BLaER1 treated with 17β-estradiol and CSF1 and Interleukin-3, amounts not matched to agents 10 nM and 100 nM (cell line): ENCODE measurements around the gene TTC23L.

Source experiments
- H3K27ac ChIP-seq, 11 experiments: shearing (Covaris generic); formaldehyde crosslinking; 2 replicates each; pipeline ENCODE4 v1.8.1; 2022
- H3K27me3 ChIP-seq, 11 experiments: shearing (Covaris generic); formaldehyde crosslinking; 2 replicates each; pipeline ENCODE4 v1.8.1; 2022
- H3K36me3 ChIP-seq, 11 experiments: shearing (Covaris generic); formaldehyde crosslinking; 2 replicates each; pipeline ENCODE4 v1.8.1; 2022
- H3K4me1 ChIP-seq, 10 experiments: shearing (Covaris generic); formaldehyde crosslinking; 2 replicates each; pipeline ENCODE4 v1.8.1; 2022
- H3K4me2 ChIP-seq, 11 experiments: shearing (Covaris generic); formaldehyde crosslinking; 2 replicates each; pipeline ENCODE4 v1.8.1; 2022
- H3K4me3 ChIP-seq, 10 experiments: shearing (Covaris generic); formaldehyde crosslinking; 2 replicates each; pipeline ENCODE4 v1.8.1; 2022
- H3K9ac ChIP-seq, 11 experiments: shearing (Covaris generic); formaldehyde crosslinking; 2 replicates each; pipeline ENCODE4 v1.8.1; 2022
- H3K9me3 ChIP-seq, 11 experiments: shearing (Covaris generic); formaldehyde crosslinking; replicated peaks in 1 of 11; 2 replicates each; pipeline ENCODE4 v1.8.1; 2022
- H4K20me1 ChIP-seq, 11 experiments: shearing (Covaris generic); formaldehyde crosslinking; 2 replicates each; pipeline ENCODE4 v1.8.1; 2022
- Cebpa-rat ChIP-seq, 11 experiments: shearing (Covaris generic); IDR thresholded peaks; 2 replicates each; pipeline ENCODE4 v1.8.1; 2022

TTC23L gene

DNA sequence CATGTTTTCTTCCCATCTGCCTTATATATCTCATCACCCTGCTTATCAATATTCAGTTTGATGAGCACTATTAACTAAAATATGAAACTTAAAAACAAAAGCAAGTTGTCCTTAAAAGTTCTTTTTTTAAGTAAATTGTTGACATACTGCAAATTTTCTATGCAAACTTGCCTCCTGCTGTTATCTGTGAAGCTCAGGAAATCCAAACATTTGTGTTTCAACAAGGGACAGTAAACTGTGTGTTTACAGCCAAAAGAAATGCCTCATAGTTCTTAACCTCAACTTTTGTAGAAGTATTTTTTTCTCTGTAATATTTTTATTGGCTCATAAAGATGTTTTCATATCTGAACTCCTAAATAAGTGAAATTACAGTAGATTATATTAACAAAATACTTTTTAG is 7.7 kb upstream of the TTC23L start:
- no peak overlapping the region for H3K27ac ChIP-seq
- peaks cover 36 to 72% (median 59%) of the 10 kb centered on the region in 11 experiments for H3K36me3 ChIP-seq
- TF ChIP-seq Cebpa-rat (IDR thresholded peaks at IDR 0.05) = no peak
- no peak overlapping the region for H3K4me2 ChIP-seq
- no peaks in the 10 kb centered on the region for H3K27me3 ChIP-seq
- H3K4me3 ChIP-seq = no peak overlapping the region
- H3K9me3 ChIP-seq = no peaks in the 10 kb centered on the region
- H3K9ac ChIP-seq = no peak overlapping the region
- no peaks in the 10 kb centered on the region for H4K20me1 ChIP-seq
- no peaks in the 10 kb centered on the region for H3K4me1 ChIP-seq

- no peak overlapping the region for H3K4me2 ChIP-seq
- peaks cover 24 to 60% (median 46%) of the 10 kb centered on the region in 11 experiments for H3K36me3 ChIP-seq
- no peaks in the 10 kb centered on the region for H3K9me3 ChIP-seq
- no peaks in the 10 kb centered on the region for H3K4me1 ChIP-seq
- H3K4me3 ChIP-seq = no peak overlapping the region
- TF ChIP-seq Cebpa-rat (IDR thresholded peaks at IDR 0.05) = no peak
- no peak overlapping the region for H3K9ac ChIP-seq
- no peaks in the 10 kb centered on the region for H4K20me1 ChIP-seq
- H3K27me3 ChIP-seq = no peaks in the 10 kb centered on the region
- no peak overlapping the region for H3K27ac ChIP-seq
These were observed 6.4 kb upstream of the TTC23L start for GRCh38 chr5:34832568-34832967.

GRCh38 chr5:34833090-34833489 is 5.9 kb upstream of the TTC23L start:
- Histone ChIP-seq H3K36me3 (peaks cover 20 to 54% (median 41%) of the 10 kb centered on the region in 11 experiments), H3K4me3 (no peak overlapping the region), H3K4me2 (no peak overlapping the region), H3K9me3 (no peaks in the 10 kb centered on the region), H3K9ac (no peak overlapping the region), H3K27ac (no peak overlapping the region), H3K4me1 (no peaks in the 10 kb centered on the region), H4K20me1 (no peaks in the 10 kb centered on the region), H3K27me3 (no peaks in the 10 kb centered on the region)
- no peak for TF ChIP-seq Cebpa-rat (IDR thresholded peaks at IDR 0.05)

GRCh38 chr5:34833976-34834793 is 4.8 kb upstream of the TTC23L start:
- no peak overlapping the region for H3K27ac ChIP-seq
- H3K9ac ChIP-seq = no peak overlapping the region
- no peaks in the 10 kb centered on the region for H3K27me3 ChIP-seq
- peaks cover 0 to 6% (median 2%) of the 10 kb centered on the region in 10 experiments; a peak in 8 of 20 replicates for H3K4me1 ChIP-seq
- no peak overlapping the region for H3K4me3 ChIP-seq
- H4K20me1 ChIP-seq = no peaks in the 10 kb centered on the region
- no peak overlapping the region for H3K4me2 ChIP-seq
- H3K9me3 ChIP-seq = no peaks in the 10 kb centered on the region
- no peak for TF ChIP-seq Cebpa-rat (IDR thresholded peaks at IDR 0.05)
- peaks cover 14 to 44% (median 33%) of the 10 kb centered on the region in 11 experiments for H3K36me3 ChIP-seq

- peaks cover 12 to 39% (median 27%) of the 10 kb centered on the region in 11 experiments for H3K36me3 ChIP-seq
- no peak for TF ChIP-seq Cebpa-rat (IDR thresholded peaks at IDR 0.05)
- H4K20me1 ChIP-seq = no peaks in the 10 kb centered on the region
- no peaks in the 10 kb centered on the region for H3K9me3 ChIP-seq
- H3K27me3 ChIP-seq = no peaks in the 10 kb centered on the region
- no peak overlapping the region for H3K4me3 ChIP-seq
- no peak overlapping the region for H3K27ac ChIP-seq
- H3K9ac ChIP-seq = no peak overlapping the region
- H3K4me1 ChIP-seq = peaks cover 0 to 12% (median 4%) of the 10 kb centered on the region in 10 experiments; a peak in 10 of 20 replicates
- H3K4me2 ChIP-seq = no peak overlapping the region
These were observed 4.2 kb upstream of the TTC23L start for GRCh38 chr5:34834794-34835089.

- Histone ChIP-seq H3K9me3 (no peaks in the 10 kb centered on the region), H3K4me3 (no peak overlapping the region), H3K9ac (no peak overlapping the region), H3K4me2 (no peak overlapping the region), H4K20me1 (no peaks in the 10 kb centered on the region), H3K4me1 (peaks cover 0 to 15% (median 7%) of the 10 kb centered on the region in 10 experiments; a peak in 10 of 20 replicates), H3K27me3 (no peaks in the 10 kb centered on the region), H3K36me3 (peaks cover 2 to 29% (median 18%) of the 10 kb centered on the region in 11 experiments), H3K27ac (no peak overlapping the region)
- TF ChIP-seq Cebpa-rat (IDR thresholded peaks at IDR 0.05) = no peak
These were observed 3.3 kb upstream of the TTC23L start for GRCh38 chr5:34835664-34836063.

DNA sequence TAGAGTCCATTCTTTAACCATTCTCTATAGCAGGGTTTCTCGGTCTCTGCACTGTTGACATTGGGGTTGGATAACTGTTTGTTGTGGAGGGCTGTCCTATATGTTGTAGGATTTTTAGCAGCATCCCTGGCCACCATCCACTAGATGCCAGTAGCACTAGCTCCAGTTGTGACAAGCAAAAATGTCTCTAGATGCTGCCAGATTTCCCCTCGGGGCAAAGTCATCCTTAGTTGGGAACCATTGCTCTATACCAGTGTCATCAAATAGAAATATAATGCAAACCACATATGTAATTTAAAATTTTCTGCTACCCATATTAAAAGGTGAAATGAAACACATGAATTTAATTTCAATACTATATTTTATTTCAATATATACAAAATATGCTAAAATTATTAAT is 2.9 kb downstream of the TTC23L start:
- no peak overlapping the region for H3K4me2 ChIP-seq
- no peaks in the 10 kb centered on the region for H3K27me3 ChIP-seq
- H3K9ac ChIP-seq = no peak overlapping the region
- no peak for TF ChIP-seq Cebpa-rat (IDR thresholded peaks at IDR 0.05)
- no peak overlapping the region for H3K27ac ChIP-seq
- H3K4me1 ChIP-seq = peaks cover 0 to 15% (median 7%) of the 10 kb centered on the region in 10 experiments; a peak in 10 of 20 replicates
- H3K4me3 ChIP-seq = no peak overlapping the region
- no peaks in the 10 kb centered on the region for H3K9me3 ChIP-seq
- no peaks in the 10 kb centered on the region for H4K20me1 ChIP-seq
- H3K36me3 ChIP-seq = no peaks in the 10 kb centered on the region

- Histone ChIP-seq H3K9me3 (no peaks in the 10 kb centered on the region), H3K36me3 (no peaks in the 10 kb centered on the region), H3K4me1 (peaks cover 0 to 15% (median 7%) of the 10 kb centered on the region in 10 experiments; a peak in 10 of 20 replicates), H3K27ac (no peak overlapping the region), H3K27me3 (no peaks in the 10 kb centered on the region), H3K4me2 (no peak overlapping the region), H3K4me3 (no peak overlapping the region), H3K9ac (no peak overlapping the region), H4K20me1 (no peaks in the 10 kb centered on the region)
- TF ChIP-seq Cebpa-rat (IDR thresholded peaks at IDR 0.05) = no peak
These were observed 3.6 kb downstream of the TTC23L start for GRCh38 chr5:34842554-34842953.

- H3K4me3 ChIP-seq = no peak overlapping the region
- H4K20me1 ChIP-seq = no peaks in the 10 kb centered on the region
- no peaks in the 10 kb centered on the region for H3K36me3 ChIP-seq
- peaks cover 0 to 15% (median 7%) of the 10 kb centered on the region in 10 experiments; a peak in 10 of 20 replicates for H3K4me1 ChIP-seq
- H3K27ac ChIP-seq = no peak overlapping the region
- H3K9ac ChIP-seq = no peak overlapping the region
- peaks cover 0 to 3% (median 0%) of the 10 kb centered on the region in 11 experiments; a peak in 1 of 22 replicates for H3K9me3 ChIP-seq
- H3K27me3 ChIP-seq = no peaks in the 10 kb centered on the region
- no peak for TF ChIP-seq Cebpa-rat (IDR thresholded peaks at IDR 0.05)
- H3K4me2 ChIP-seq = no peak overlapping the region
These were observed 4.5 kb downstream of the TTC23L start for GRCh38 chr5:34843497-34843896.

DNA sequence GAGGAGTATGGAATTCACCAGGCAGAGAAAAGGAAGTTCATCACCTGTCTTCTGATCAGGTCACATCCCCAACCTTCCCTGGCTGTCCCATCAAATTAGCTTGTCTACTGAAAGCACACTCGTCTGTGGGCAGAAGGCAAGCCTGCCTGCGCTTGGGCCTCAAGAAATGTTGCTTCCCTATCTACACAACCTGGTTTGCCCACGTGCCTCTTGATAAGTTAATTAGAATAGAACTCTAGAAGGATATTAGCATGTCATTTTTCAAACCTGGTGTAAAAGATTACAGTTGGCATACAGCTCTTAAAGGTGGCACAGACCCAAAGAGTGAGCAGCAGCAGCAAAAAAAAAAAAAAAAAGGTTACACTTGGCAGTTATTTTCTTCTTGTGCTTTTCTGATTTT is 5.1 kb downstream of the TTC23L start:
- no peak for TF ChIP-seq Cebpa-rat (IDR thresholded peaks at IDR 0.05)
- Histone ChIP-seq H3K9me3 (peaks cover 0 to 7% (median 0%) of the 10 kb centered on the region in 11 experiments; a peak in 4 of 22 replicates), H3K4me3 (no peak overlapping the region), H3K9ac (no peak overlapping the region), H3K4me2 (no peak overlapping the region), H3K27ac (no peak overlapping the region), H3K4me1 (peaks cover 0 to 10% (median 7%) of the 10 kb centered on the region in 10 experiments; a peak in 8 of 20 replicates), H3K36me3 (no peaks in the 10 kb centered on the region), H3K27me3 (no peaks in the 10 kb centered on the region), H4K20me1 (no peaks in the 10 kb centered on the region)
